Endothelial cell of umbilical vein (primary cell): ENCODE results near the gene RNF144B. TPM values are rescaled to one million over a fixed set of nuclear protein-coding genes. Genes with fewer than 3 reads are reported as not detected.
A peak's percentile ranks its signal among the peaks of the same experiment; 100 is the strongest.

Experiments
- BruUV-seq: library from RNA; stranded (reverse); fragments of 400-500 nt; replicated peaks from 2 replicates; lab custom pipeline; 2021; lab: Mats Ljungman, UMichigan
- CTCF ChIA-PET: fragments of 300-600, 350-600 bp; sonication (Branson Sonifier 250); formaldehyde crosslinking; loops from one replicate; lab custom pipeline; 2021; ENCODE audit warnings: antibody characterized with exemption, inconsistent platforms; lab: Charles Lee
- POLR2A ChIA-PET: fragments of 300-600, 350-600 bp; sonication (Branson Sonifier 250); formaldehyde crosslinking; loops from one replicate; lab custom pipeline; 2021; ENCODE audit warnings: antibody characterized with exemption, inconsistent platforms; lab: Charles Lee
- DNase-seq: peaks from one replicate; pipeline ENCODE4 v3.0.0-alpha.2; 2011; ENCODE audit warnings: low read depth, low spot score
- FAIRE-seq: peaks from 2 replicates; lab custom pipeline; 2011; peaks lifted over from hg19 to GRCh38; lab: Jason Lieb, UNC
- H2AFZ ChIP-seq: 2 replicates; pipeline ENCODE4 v1.6.0; 2012; ENCODE audit warnings: low read depth, low read length, control low read depth, inconsistent platforms
- H3K27ac ChIP-seq: 2 replicates; pipeline ENCODE4 v1.5.1; 2011; ENCODE audit warnings: low read depth, mild to moderate bottlenecking, control low read depth, low read length, moderate library complexity; ENCODE audit not compliant: insufficient read depth
- H3K27me3 ChIP-seq, 2 experiments: 2 replicates each; pipeline versions ENCODE4 v1.6.0 to v1.6.1; 2011; ENCODE audit warnings: low read length in 2 of 2, mixed read lengths in 1 of 2; ENCODE audit not compliant: control insufficient read depth in 2 of 2, insufficient read depth in 2 of 2
- H3K36me3 ChIP-seq, 2 experiments: 2 replicates in 1 of 2; 3 replicates in 1 of 2; pipeline ENCODE4 v1.5.1; 2011; ENCODE audit warnings: low read length in 2 of 2, mild to moderate bottlenecking in 1 of 2, moderate library complexity in 1 of 2; ENCODE audit not compliant: control insufficient read depth in 2 of 2, insufficient read depth in 2 of 2; ENCODE audit errors: extremely low read depth in 1 of 2
- H3K4me1 ChIP-seq: 3 replicates; pipeline ENCODE4 v1.5.1; 2011; ENCODE audit warnings: mild to moderate bottlenecking, low read length; ENCODE audit not compliant: control insufficient read depth, insufficient read depth; ENCODE audit errors: extremely low read depth
- H3K4me2 ChIP-seq: 2 replicates; pipeline ENCODE4 v1.6.1; 2011; ENCODE audit warnings: low read length, control low read depth, mixed read lengths; ENCODE audit not compliant: insufficient read depth
- H3K4me3 ChIP-seq, 3 experiments: fragments of 200-600 bp in 1 of 3; sonication (generic), shearing (Covaris generic) in 1 of 3; replicated peaks in 1 of 3; 2 replicates each; pipeline ENCODE4 v1.5.1; 2011 to 2016; ENCODE audit warnings: control low read depth in 3 of 3, low read length in 3 of 3, mild to moderate bottlenecking in 2 of 3, inconsistent platforms in 1 of 3, low read depth in 1 of 3, moderate library complexity in 1 of 3; ENCODE audit not compliant: insufficient read depth in 1 of 3
- H3K79me2 ChIP-seq: 2 replicates; pipeline ENCODE4 v1.6.0; 2012; ENCODE audit warnings: low read length, inconsistent platforms; ENCODE audit not compliant: control insufficient read depth, insufficient read depth
- H3K9ac ChIP-seq: replicated peaks from 2 replicates; pipeline ENCODE3; 2011; ENCODE audit warnings: low read length, control low read depth; ENCODE audit not compliant: insufficient read depth; ENCODE audit errors: extremely low read depth
- H3K9me1 ChIP-seq: replicated peaks from 3 replicates; pipeline ENCODE4 v1.6.0; 2011; ENCODE audit warnings: mild to moderate bottlenecking, low read length; ENCODE audit not compliant: control insufficient read depth, insufficient read depth; ENCODE audit errors: extremely low read depth
- H3K9me3 ChIP-seq: replicated peaks from 2 replicates; pipeline ENCODE4 v1.5.1; 2012; ENCODE audit warnings: low read length, inconsistent platforms; ENCODE audit not compliant: control insufficient read depth, insufficient read depth
- H4K20me1 ChIP-seq: replicated peaks from 2 replicates; pipeline ENCODE3; 2011; ENCODE audit warnings: mild to moderate bottlenecking, low read length; ENCODE audit not compliant: control insufficient read depth, insufficient read depth; ENCODE audit errors: extremely low read depth
- CTCF ChIP-seq, 2 donors: IDR thresholded peaks; 1 replicate in 1 of 2; 2 replicates in 1 of 2; pipeline ENCODE4 v1.5.1; 2011; ENCODE audit warnings: low read length in 2 of 2, mild to moderate bottlenecking in 2 of 2, moderate library complexity in 2 of 2, control low read depth in 1 of 2, inconsistent platforms in 1 of 2, low read depth in 1 of 2; ENCODE audit not compliant: insufficient read depth in 1 of 2; ENCODE audit errors: extremely low read depth in 1 of 2
- EZH2 ChIP-seq: IDR thresholded peaks from 2 replicates; pipeline ENCODE4 v1.6.1; 2012; ENCODE audit warnings: borderline replicate concordance, low read depth, mild to moderate bottlenecking, moderate library complexity, low read length, inconsistent platforms; ENCODE audit not compliant: severe bottlenecking
- FOS ChIP-seq: IDR thresholded peaks from 2 replicates; pipeline ENCODE4 v1.6.1; 2011; ENCODE audit warnings: mild to moderate bottlenecking, low read length, moderate library complexity, borderline replicate concordance; ENCODE audit not compliant: insufficient read depth
- GATA2 ChIP-seq: IDR thresholded peaks from 2 replicates; pipeline ENCODE4 v1.7.0; 2011; ENCODE audit warnings: low read depth, mild to moderate bottlenecking, moderate library complexity, mixed read lengths, low read length; ENCODE audit not compliant: insufficient read length, insufficient read depth
- JUN ChIP-seq: IDR thresholded peaks from 2 replicates; pipeline ENCODE4 v1.6.1; 2011; ENCODE audit warnings: borderline replicate concordance, low read depth; ENCODE audit not compliant: insufficient read length, insufficient read depth
- MYC ChIP-seq: IDR thresholded peaks from one replicate; pipeline ENCODE4 v1.6.1; 2011; ENCODE audit warnings: mild to moderate bottlenecking, low read depth, low read length
- POLR2A ChIP-seq: IDR thresholded peaks from 2 replicates; pipeline ENCODE4 v1.6.1; 2012; ENCODE audit warnings: low read depth, mild to moderate bottlenecking, control low read depth, low read length
- POLR2AphosphoS5 ChIP-seq: IDR thresholded peaks from 2 replicates; pipeline ENCODE4 v1.6.1; 2012; ENCODE audit warnings: low read depth, mild to moderate bottlenecking, control low read depth, low read length, moderate library complexity; ENCODE audit not compliant: insufficient read depth
- dilution Hi-C: fragments of 300-500 bp; cut with MboI; formaldehyde crosslinking; loops from one replicate; pipeline ENCODE4 v1.15.0; 2019; ENCODE audit warnings: low sequenced_read_pairs; ENCODE audit not compliant: extremely low pct_ligation_motif_present
- intact Hi-C: fragments of 100-400 bp; cut with micrococcal nuclease; formaldehyde crosslinking; loops from one replicate; pipeline ENCODE4 v1.10.0; 2022
- polyA plus RNA-seq, 4 experiments: library from polyadenylated mRNA; depleted of rRNA in 3 of 4; stranded (reverse) in 3 of 4; unstranded in 1 of 4; fragments of >200 nt; gene quantifications; 2 replicates each; pipeline versions ENCODE4 v1.2.1 to v1.2.3, GENCODE V29; 2011 to 2012; ENCODE audit warnings: missing spikeins in 1 of 4
- total RNA-seq: library from RNA; stranded (reverse); gene quantifications from 2 replicates; pipeline ENCODE4 v1.2.3, GENCODE V29; 2021
- TF ChIP-seq, protein P1 (sequence below): IDR thresholded peaks from 2 replicates; pipeline ENCODE4 v1.6.1; 2011; ENCODE audit not compliant: insufficient read depth, insufficient read length

The RNF144B gene
- total and polyA plus RNA-seq, 2 donors (not counting 3 experiments of a cell fraction or from before 2014, with no cell fraction given): 18.1 to 97.3 TPM

DNA sequence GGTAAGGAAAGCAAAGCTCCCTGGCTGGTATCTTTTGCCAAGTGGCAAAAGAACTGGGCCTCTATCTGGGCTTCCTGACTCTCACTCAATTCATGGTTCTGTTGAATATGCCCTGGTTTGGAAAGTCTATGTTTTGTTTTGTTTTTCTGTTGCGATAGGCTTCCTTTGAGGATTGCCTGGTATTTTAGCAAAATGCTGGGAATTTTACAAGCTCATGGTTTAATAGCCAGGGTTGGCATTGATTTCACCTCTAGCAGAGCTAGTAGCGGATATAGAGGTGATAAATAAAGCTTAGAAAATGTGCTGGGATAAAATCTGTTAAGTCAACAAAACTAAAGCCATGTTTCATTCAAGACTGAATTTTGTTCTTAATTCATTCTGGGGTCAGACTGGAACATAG lies 109.9 kb downstream of the RNF144B start:
- FAIRE-seq: no peak
- ChIA-PET CTCF (interaction anchor here (0.6 to 2.5 kb wide), 6 partner anchors 9 to 238 kb away, joined by 3 to 12 read pairs (median 4); no protein-coding TSS in a partner anchor), POLR2A (no interaction called here)
- peaks cover 15% of the 10 kb centered on the region for H3K4me1 ChIP-seq
- no peak for TF ChIP-seq MYC
- no peak for TF ChIP-seq POLR2AphosphoS5
- TF ChIP-seq GATA2: no peak
- TF ChIP-seq EZH2: no peak
- no peak for TF ChIP-seq POLR2A
- TF ChIP-seq FOS: no peak
- no peak for TF ChIP-seq CTCF (IDR thresholded peaks at IDR 0.05; ENCODE audit: extremely low read depth in 1 of 2, insufficient read depth in 1 of 2, low read depth in 1 of 2, low read length in 2 of 2)
- TF ChIP-seq, protein P1, sequence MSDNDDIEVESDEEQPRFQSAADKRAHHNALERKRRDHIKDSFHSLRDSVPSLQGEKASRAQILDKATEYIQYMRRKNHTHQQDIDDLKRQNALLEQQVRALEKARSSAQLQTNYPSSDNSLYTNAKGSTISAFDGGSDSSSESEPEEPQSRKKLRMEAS: no peak
- TF ChIP-seq JUN: no peak
- H3K4me3 ChIP-seq: no peak overlapping the region
- H4K20me1 ChIP-seq: no peaks in the 10 kb centered on the region
- no peaks in the 10 kb centered on the region for H3K9me1 ChIP-seq
- no peak overlapping the region for H3K9ac ChIP-seq
- no peaks in the 10 kb centered on the region for H3K79me2 ChIP-seq
- no TSS peak for BruUV-seq
- H3K4me2 ChIP-seq: peak overlapping the region; percentile 31
- DNase-seq: peak; percentile 71
- dilution Hi-C loops: no loop called here
- intact Hi-C loops: no loop called here
- H3K27me3 ChIP-seq: no peaks in the 10 kb centered on the region
- no peaks in the 10 kb centered on the region for H3K36me3 ChIP-seq
- no peak overlapping the region for H2AFZ ChIP-seq
- H3K9me3 ChIP-seq: no peaks in the 10 kb centered on the region
- no peak overlapping the region for H3K27ac ChIP-seq
